GOT3 (cell line): ENCODE measurements around the gene CALML4.

Source experiments
- DNase-seq: peaks from one replicate; lab custom pipeline; 2025; ENCODE audit warnings: mixed read lengths; lab: John Stamatoyannopoulos, UW

CALML4 gene

GRCh38 chr15:68143785-68144184 is 61.3 kb downstream of the CALML4 start:
- DNase-seq, result no peak

- no peak for DNase-seq
Observed at GRCh38 chr15:68143129-68143528, 62.0 kb downstream of the CALML4 start.
